NB4 (cell line): ENCODE data around the gene PHF11.

ENCODE experiments used
- DNase-seq: peaks from one replicate; pipeline ENCODE4 v3.0.0; 2010; ENCODE audit warnings: low read depth
- H3K4me3 ChIP-seq: one replicate; pipeline ENCODE4 v1.5.1; 2011; ENCODE audit warnings: mild to moderate bottlenecking, low read depth, low read length, moderate library complexity
- MYC ChIP-seq: IDR thresholded peaks from 2 replicates; pipeline ENCODE4 v1.6.1; 2011; ENCODE audit warnings: low read depth, low read length
- POLR2A ChIP-seq: IDR thresholded peaks from 2 replicates; pipeline ENCODE4 v1.6.1; 2011; ENCODE audit warnings: mild to moderate bottlenecking; ENCODE audit not compliant: insufficient read length; ENCODE audit errors: extremely low read depth
- TF ChIP-seq, protein P1 (sequence below): IDR thresholded peaks from one replicate; pipeline ENCODE4 v1.5.1; 2012; ENCODE audit warnings: low read depth, low read length
- TF ChIP-seq, protein P2 (sequence below): IDR thresholded peaks from 2 replicates; pipeline ENCODE4 v1.6.1; 2011; ENCODE audit warnings: low read depth, low read length

The PHF11 gene

GRCh38 chr13:49532593-49532992, 36.8 kb downstream of the PHF11 start:
- no peak overlapping the region for H3K4me3 ChIP-seq
- TF ChIP-seq POLR2A (no peak), MYC (no peak)
- TF ChIP-seq, protein P1, sequence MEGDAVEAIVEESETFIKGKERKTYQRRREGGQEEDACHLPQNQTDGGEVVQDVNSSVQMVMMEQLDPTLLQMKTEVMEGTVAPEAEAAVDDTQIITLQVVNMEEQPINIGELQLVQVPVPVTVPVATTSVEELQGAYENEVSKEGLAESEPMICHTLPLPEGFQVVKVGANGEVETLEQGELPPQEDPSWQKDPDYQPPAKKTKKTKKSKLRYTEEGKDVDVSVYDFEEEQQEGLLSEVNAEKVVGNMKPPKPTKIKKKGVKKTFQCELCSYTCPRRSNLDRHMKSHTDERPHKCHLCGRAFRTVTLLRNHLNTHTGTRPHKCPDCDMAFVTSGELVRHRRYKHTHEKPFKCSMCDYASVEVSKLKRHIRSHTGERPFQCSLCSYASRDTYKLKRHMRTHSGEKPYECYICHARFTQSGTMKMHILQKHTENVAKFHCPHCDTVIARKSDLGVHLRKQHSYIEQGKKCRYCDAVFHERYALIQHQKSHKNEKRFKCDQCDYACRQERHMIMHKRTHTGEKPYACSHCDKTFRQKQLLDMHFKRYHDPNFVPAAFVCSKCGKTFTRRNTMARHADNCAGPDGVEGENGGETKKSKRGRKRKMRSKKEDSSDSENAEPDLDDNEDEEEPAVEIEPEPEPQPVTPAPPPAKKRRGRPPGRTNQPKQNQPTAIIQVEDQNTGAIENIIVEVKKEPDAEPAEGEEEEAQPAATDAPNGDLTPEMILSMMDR = no peak
- TF ChIP-seq, protein P2, sequence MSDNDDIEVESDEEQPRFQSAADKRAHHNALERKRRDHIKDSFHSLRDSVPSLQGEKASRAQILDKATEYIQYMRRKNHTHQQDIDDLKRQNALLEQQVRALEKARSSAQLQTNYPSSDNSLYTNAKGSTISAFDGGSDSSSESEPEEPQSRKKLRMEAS = no peak
- DNase-seq = no peak

- no peak for TF ChIP-seq MYC
- TF ChIP-seq, protein P1 = no peak
- TF ChIP-seq, protein P2 = no peak
- TF ChIP-seq POLR2A = no peak
- no peak for DNase-seq
These were observed 37.3 kb downstream of the PHF11 start for GRCh38 chr13:49533011-49533410.

GRCh38 chr13:49533591-49534269, 38.0 kb downstream of the PHF11 start:
- DNase-seq = peak; percentile 45
- no peak overlapping the region for H3K4me3 ChIP-seq
- TF ChIP-seq MYC (no peak), POLR2A (no peak)
- TF ChIP-seq, protein P1 = no peak
- TF ChIP-seq, protein P2 = no peak

More at GRCh38 chr13:49533011-49533410, 37.3 kb downstream of the PHF11 start:
- H3K4me3 ChIP-seq = no peak overlapping the region

- no peak for TF ChIP-seq MYC
- TF ChIP-seq, protein P1 = no peak
- no peak for TF ChIP-seq POLR2A
- TF ChIP-seq, protein P2 = no peak
- DNase-seq = no peak
These were observed 40.6 kb downstream of the PHF11 start for GRCh38 chr13:49536144-49536873.

DNA sequence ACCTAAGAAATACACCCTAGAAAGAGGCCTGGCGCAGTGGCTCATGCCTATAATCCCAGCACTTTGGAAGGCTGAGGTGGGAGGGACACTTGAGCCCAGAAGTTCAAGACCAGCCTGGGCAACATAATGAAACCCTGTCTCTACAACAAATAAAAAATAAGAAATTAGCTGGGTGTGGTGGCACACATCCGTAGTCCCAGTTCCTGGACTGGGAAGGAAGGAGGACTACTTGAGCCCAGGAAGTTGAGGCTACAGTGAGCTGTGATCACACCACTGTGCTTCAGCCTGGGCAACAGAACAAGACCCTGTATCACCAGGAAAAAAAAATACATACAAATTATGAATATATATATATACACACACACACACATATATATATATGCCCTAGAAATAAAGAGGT, 42.7 kb downstream of the PHF11 start:
- TF ChIP-seq POLR2A = no peak
- no peak for TF ChIP-seq MYC
- TF ChIP-seq, protein P2 = no peak
- TF ChIP-seq, protein P1 = no peak
- H3K4me3 ChIP-seq = no peak overlapping the region
- DNase-seq = no peak

More at GRCh38 chr13:49536144-49536873, 40.6 kb downstream of the PHF11 start:
- no peak overlapping the region for H3K4me3 ChIP-seq
